HG03108 (cell line): ENCODE data around the gene NRDC.
"Not testable (repeated sequence)": the region's sequence is repeated elsewhere in the genome, so short reads cannot be mapped to it uniquely, and the experiment has no call there.

Experiments used
- ATAC-seq: cut with Tn5 transposase; IDR thresholded peaks from one replicate; pipeline ENCODE4 v1.9.1; 2021; ENCODE audit warnings: moderate library complexity; ENCODE audit not compliant: unreplicated experiment

Gene NRDC

GRCh38 chr1:51842261-51842660, 36.3 kb downstream of the NRDC start:
- no peak for ATAC-seq

GRCh38 chr1:51840743-51841461, 37.6 kb downstream of the NRDC start:
- no peak for ATAC-seq

- ATAC-seq, result no peak
Measured at GRCh38 chr1:51840182-51840581, 38.3 kb downstream of the NRDC start.

DNA sequence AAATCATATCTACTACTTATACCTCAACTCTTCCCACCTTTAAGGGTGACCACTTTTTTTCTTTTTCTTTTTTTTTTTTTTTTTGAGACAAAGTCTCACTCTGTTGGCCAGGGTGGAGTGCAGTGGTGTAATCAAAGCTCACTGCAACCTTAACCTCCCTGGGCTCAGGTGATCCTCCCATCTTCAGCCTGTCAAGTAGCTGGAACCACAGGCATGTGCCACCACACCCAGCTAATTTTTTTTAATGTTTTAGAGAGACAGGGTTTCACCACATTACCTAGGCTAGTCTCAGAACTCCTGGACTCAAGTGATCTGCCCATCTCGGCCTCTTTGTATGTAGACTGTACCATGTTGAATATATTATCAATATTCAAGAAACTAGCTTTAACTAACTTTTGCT, 39.4 kb downstream of the NRDC start:
- no peak for ATAC-seq

DNA sequence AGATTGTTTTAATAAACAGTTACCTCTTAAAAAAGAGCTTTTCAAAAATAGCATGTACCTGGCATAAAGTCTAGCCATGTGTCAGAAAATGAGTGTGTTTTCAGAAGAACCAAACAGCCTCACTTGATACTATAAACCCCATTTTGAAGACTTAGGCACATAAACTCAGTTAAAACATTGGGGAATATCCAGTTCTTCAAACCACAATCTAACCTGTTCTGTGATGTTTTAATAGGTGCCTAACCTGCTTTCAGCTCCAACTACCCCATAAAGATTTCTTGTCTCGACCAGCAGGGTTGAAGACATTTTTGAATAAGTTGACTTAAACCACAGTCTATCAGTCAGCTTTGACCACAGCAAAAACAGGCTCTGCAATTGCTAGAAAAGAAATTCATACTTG, 41.3 kb downstream of the NRDC start:
- no peak for ATAC-seq

- ATAC-seq, result no peak
Measured at GRCh38 chr1:51833700-51834099, 44.8 kb downstream of the NRDC start.

DNA sequence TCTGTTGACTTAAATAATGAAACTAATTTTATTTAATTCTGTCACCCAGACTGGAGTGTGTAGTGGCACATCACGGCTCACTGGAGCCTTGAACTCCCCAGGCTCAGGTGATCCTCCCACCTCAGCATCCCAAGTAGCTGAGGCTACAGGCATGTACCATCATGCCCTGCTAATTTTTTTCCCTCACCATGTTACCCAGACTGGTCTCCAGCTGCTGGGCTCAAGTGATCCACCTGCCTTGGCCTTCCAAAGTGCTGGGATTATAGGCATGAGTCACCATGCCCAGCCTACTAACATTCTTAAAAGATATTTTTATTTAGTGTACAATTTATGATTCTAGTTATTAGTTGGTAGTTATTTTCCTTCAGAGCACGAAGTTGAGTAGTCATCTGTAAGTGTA, 49.5 kb downstream of the NRDC start:
- ATAC-seq, result no peak

- ATAC-seq, result no peak
Measured at GRCh38 chr1:51819810-51820209, 58.7 kb downstream of the NRDC start.

DNA sequence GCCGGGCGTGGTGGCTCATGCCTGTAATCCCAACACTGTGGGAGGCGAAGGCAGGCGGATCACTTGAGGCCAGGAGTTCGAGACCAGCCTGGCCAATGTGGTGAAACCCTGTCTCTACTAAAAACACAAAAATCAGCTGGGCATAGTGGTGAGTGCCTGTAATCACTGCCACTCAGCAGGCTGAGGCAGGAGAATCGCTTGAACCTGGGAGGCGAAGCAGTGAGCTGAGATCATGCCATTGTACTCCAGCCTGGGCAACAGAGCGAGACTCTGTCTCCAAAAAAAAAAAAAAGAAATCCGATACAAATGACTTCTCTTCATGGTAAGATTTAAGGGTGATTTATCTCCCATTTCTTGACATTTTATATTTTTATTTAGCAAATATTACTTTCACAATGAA, 59.5 kb downstream of the NRDC start:
- not testable (repeated sequence) for ATAC-seq

- ATAC-seq, result no peak
Measured at GRCh38 chr1:51818487-51818886, 60.0 kb downstream of the NRDC start.

DNA sequence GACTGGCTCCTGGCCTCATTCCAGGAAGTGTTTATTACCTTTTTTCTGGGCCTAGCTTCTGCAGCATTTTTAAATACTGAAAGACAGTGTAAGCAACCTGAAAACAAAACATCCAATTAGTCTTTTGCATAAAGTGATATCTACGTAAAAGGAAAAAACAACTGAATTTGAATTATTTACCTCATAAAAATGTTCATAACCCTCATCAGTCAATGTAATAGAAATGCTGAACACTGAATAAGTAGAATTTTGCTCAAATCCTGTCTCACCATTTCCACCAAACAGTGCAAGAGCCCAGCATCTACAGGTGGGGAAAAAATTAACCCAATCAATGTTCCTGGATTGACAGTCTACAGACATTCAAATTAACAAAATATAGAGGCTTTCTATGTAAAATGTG, 64.0 kb downstream of the NRDC start:
- ATAC-seq, result no peak

- ATAC-seq, result no peak
Measured at GRCh38 chr1:51799372-51799771, 79.2 kb downstream of the NRDC start.

- no peak for ATAC-seq
Measured at GRCh38 chr1:51794868-51795267, 83.7 kb downstream of the NRDC start.

DNA sequence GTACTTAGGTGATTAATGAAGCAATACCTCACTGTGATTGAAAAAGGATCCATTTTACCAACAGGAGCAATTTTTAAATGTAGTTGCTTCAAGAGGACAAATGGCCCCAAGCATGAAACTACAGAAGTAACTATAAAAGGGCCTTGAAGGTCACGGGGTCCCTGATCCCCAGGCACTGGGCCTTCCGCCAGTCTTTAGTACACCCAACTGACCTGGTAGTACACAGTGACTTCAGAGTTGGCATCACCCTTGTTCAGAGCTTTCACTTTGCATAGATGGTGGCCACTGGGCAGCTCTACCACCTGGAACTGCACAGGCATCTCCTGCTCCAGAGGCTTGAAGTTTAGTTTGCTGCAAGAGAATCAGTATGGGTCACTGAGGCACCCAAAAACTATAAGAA, 84.3 kb downstream of the NRDC start:
- no peak for ATAC-seq

DNA sequence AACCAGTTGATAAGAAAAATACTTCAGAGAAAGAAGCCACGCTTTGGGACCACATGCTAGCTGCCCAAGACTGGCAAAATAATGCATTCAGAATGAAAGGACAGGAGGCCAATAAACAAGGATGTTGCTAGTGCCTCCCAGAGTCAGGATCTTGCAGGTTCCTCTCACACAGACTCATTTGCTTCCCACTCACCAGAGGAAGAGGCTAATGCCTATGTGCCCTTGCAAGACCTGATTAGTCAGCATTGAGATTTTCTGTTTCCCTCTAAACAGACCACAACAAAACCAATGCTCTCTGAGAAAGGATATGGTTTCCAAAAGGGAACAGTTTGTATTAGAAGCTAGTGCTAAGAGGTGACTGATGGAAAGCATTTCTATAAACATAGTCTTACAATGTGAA, 85.7 kb downstream of the NRDC start:
- ATAC-seq, result no peak

- ATAC-seq, result no peak
Measured at GRCh38 chr1:51791888-51792287, 86.6 kb downstream of the NRDC start.

DNA sequence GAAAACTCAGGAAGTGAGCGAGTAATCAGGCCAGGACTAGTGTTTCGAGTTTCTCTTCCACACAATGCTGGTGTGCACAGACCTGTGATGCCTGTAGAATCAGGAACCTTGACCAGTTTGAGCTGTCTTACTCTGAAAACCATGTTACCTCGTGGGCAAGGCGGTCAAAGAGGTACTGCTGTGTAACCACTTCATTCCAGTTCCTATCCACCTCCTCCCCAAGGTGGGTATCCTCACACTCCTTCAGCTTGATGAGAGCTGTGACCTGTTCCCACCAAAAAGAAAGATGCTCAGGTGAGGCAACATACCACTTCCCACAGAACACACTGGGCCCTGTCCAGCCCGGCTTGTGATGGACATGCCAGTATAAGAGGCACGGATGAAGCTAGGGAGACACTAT, 88.1 kb downstream of the NRDC start:
- no peak for ATAC-seq

- no peak for ATAC-seq
Measured at GRCh38 chr1:51789342-51789741, 89.2 kb downstream of the NRDC start.

DNA sequence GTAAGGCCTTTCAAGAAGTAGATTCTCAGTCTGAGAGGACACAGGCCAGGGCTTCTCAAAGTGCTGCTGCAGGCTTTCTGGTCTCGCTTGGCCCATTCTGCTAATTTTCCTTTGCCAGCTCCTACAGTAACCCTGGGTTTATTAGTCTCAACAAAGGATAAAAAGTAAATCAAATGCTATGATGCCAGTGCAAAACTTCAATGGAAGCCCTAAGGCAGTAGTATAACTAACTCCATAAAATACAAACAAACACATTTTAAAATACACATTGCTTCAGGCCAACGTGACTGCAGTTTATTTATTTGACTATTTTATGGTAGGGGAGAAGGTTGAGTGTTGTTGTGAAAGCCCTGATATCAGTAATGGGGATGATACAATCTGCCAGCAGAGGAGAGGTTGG, 89.6 kb downstream of the NRDC start:
- ATAC-seq, result no peak

- no peak for ATAC-seq
Measured at GRCh38 chr1:51784997-51785421, 93.5 kb downstream of the NRDC start.

DNA sequence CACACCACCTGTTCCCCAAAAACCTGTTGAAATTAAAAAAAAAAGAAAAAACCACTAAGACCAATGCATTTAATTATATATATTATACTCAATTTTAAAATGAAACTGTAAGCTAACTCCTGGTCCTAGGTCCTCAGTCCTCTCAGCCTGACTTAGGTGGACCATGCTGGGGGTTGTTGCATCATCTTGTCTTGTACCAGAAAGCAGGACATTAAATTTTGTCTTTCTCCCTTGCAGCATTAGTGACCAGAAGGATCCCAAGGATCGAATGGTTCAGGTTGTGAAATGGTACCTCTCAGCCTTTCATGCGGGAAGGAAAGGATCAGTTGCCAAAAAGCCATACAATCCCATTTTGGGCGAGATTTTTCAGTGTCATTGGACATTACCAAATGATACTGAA, 97.6 kb downstream of the NRDC start:
- no peak for ATAC-seq

GRCh38 chr1:51776408-51776807, 102.1 kb downstream of the NRDC start:
- ATAC-seq, result peak; percentile 54

DNA sequence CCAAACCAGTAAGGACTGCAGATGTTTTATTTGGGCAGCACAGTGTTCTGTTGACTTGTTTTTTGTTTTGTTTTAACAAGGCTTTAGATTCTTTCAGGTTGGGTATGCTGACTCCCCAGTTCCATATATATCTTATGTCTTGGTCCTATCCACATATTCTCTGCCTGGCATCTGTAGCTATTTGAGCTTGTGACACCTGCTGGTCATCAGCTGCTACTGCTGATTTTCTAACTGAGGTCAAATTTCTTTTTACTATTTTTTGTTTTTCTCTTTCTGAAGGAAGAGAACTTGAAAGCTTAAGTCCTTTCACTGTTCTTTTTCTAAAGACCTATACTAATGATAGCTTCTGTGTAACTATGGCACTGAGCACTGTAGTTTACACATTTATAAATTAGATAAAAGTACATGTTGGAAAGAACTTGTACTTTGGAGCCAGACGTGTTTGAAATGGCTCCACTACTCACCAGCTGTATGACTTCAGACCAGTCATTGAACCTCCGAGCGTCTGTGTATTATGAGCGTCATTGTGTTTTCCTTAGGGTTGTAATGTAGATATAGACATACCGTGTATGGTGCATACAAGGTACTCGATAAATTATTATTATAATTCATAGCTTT, 109.4 kb downstream of the NRDC start:
- ATAC-seq, result no peak
